Fibroblast of lung (primary cell): ENCODE measurements around the gene NUBPL.

Experiments
- EZH2 ChIP-seq: IDR thresholded peaks from 2 replicates; pipeline ENCODE4 v1.5.1; 2012; ENCODE audit warnings: low read length, control low read depth, mild to moderate bottlenecking; ENCODE audit errors: missing control alignments
- TF ChIP-seq, protein P1 (sequence below), 2 donors: IDR thresholded peaks in 1 of 2; conservative IDR thresholded peaks in 1 of 2; 1 replicate in 1 of 2; 2 replicates in 1 of 2; pipeline ENCODE4 v1.5.1; 2011 to 2012; ENCODE audit warnings: low read length in 2 of 2, control low read depth in 1 of 2, inconsistent platforms in 1 of 2, low read depth in 1 of 2, mild to moderate bottlenecking in 1 of 2

DNA sequence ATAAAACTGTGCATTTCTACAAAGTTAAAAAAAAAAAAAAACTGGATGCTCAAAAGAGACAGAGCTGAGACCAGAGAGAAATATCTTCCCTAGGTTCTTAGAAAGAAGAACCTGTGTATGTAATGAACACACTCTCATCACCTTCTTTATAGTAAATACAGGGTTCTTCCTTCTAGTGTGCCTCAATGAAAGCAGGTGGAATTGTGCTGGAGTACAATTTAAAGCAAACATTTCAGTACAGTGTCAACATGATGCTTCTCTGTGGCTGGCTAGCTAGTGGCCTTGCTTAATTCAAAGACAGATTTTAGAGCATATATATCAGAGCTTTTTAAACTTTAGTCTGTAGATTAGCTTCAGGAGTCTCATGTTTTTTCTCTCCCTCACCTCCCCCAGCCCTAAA is 266.1 kb downstream of the NUBPL start:
- TF ChIP-seq, protein P1, sequence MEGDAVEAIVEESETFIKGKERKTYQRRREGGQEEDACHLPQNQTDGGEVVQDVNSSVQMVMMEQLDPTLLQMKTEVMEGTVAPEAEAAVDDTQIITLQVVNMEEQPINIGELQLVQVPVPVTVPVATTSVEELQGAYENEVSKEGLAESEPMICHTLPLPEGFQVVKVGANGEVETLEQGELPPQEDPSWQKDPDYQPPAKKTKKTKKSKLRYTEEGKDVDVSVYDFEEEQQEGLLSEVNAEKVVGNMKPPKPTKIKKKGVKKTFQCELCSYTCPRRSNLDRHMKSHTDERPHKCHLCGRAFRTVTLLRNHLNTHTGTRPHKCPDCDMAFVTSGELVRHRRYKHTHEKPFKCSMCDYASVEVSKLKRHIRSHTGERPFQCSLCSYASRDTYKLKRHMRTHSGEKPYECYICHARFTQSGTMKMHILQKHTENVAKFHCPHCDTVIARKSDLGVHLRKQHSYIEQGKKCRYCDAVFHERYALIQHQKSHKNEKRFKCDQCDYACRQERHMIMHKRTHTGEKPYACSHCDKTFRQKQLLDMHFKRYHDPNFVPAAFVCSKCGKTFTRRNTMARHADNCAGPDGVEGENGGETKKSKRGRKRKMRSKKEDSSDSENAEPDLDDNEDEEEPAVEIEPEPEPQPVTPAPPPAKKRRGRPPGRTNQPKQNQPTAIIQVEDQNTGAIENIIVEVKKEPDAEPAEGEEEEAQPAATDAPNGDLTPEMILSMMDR (conservative IDR thresholded peaks at IDR 0.05 in 1 of 2, IDR thresholded peaks at IDR 0.05 in 1 of 2; ENCODE audit: low read depth in 1 of 2, low read length in 2 of 2) = no peak
- TF ChIP-seq EZH2 = no peak
